ENCODE data around the gene KATNBL1. TPM values are rescaled to one million over a fixed set of nuclear protein-coding genes. Genes with fewer than 3 reads are reported as not detected.

Gene KATNBL1
- polyA plus RNA-seq, 1 of the 3 experiments (the other 2 are of a cell fraction): 13.8 TPM

- WGBS (ENCODE audit: low lambda C conversion rate): 22% methylated on average over 23 of the region's 24 CpGs
- DNase-seq: peak; percentile 31
- peaks cover 13 to 26% of the 10 kb centered on the region in 2 experiments for H3K36me3 ChIP-seq (replicated peaks in 1 of 2; ENCODE audit: control insufficient read depth in 1 of 2, insufficient read depth in 2 of 2, low read length in 1 of 2)
- no peaks in the 10 kb centered on the region for H3K9me3 ChIP-seq
- H3K4me2 ChIP-seq: peak overlapping the region; percentile 88
- H3K79me2 ChIP-seq (ENCODE audit: insufficient read depth): peaks cover 38% of the 10 kb centered on the region
- peak overlapping the region; percentile 64 to 92 for H3K27ac ChIP-seq (ENCODE audit: low read depth in 2 of 2, low read length in 1 of 2)
- peak overlapping the region; percentile 99 for H2AFZ ChIP-seq (ENCODE audit: low read depth)
- H3K27me3 ChIP-seq (ENCODE audit: insufficient read depth): no peaks in the 10 kb centered on the region
- no peaks in the 10 kb centered on the region for H3K9me2 ChIP-seq
- peaks cover 7 to 13% of the 10 kb centered on the region in 2 experiments; a peak in 3 of 4 replicates for H3K4me1 ChIP-seq (ENCODE audit: control insufficient read depth in 1 of 2, insufficient read depth in 2 of 2, low read depth in 1 of 2, low read length in 1 of 2)
- POLR2A ChIA-PET: interaction anchor here (0.6 to 1.5 kb wide), 4 partner anchors 14 to 1193 kb away, joined by 3 to 5 read pairs (median 3); partner anchors contain the start of genes AVEN and KATNBL1
- CTCF ChIA-PET: interaction anchor here (0.6 to 2.4 kb wide), 4 partner anchors 14 to 114 kb away, joined by 3 to 9 read pairs (median 4); partner anchors contain the start of gene KATNBL1
- no peak for TF ChIP-seq EP300 (IDR thresholded peaks at IDR 0.05; ENCODE audit: borderline replicate concordance in 1 of 2, low read depth in 1 of 2, low read length in 1 of 2)
- no peak for TF ChIP-seq CTCF (IDR thresholded peaks at IDR 0.05)
- TF ChIP-seq TAF1 (IDR thresholded peaks at IDR 0.05; ENCODE audit: borderline replicate concordance, low read depth, low read length): 0 out of 2 replicates have a peak, but pooled peaks have one; percentile 11
- TF ChIP-seq MXI1 (IDR thresholded peaks at IDR 0.05; ENCODE audit: low read depth, low read length): 0 out of 2 replicates have a peak, but pooled peaks have one; percentile 12
- no peak for TF ChIP-seq NRF1 (IDR thresholded peaks at IDR 0.05; ENCODE audit: low read depth, low read length)
- H3F3A ChIP-seq (replicated peaks; ENCODE audit: insufficient read depth): peaks cover 12% of the 10 kb centered on the region
- peak overlapping the region; percentile 83 to 96 for H3K4me3 ChIP-seq (ENCODE audit: low read depth in 2 of 2, low read length in 1 of 2)
- peak overlapping the region; percentile 93 for H3K9ac ChIP-seq
- no peaks in the 10 kb centered on the region for H4K20me1 ChIP-seq (ENCODE audit: insufficient read depth)
Observed at GRCh38 chr15:34223904-34224596, 14.2 kb upstream of the KATNBL1 start.

DNA sequence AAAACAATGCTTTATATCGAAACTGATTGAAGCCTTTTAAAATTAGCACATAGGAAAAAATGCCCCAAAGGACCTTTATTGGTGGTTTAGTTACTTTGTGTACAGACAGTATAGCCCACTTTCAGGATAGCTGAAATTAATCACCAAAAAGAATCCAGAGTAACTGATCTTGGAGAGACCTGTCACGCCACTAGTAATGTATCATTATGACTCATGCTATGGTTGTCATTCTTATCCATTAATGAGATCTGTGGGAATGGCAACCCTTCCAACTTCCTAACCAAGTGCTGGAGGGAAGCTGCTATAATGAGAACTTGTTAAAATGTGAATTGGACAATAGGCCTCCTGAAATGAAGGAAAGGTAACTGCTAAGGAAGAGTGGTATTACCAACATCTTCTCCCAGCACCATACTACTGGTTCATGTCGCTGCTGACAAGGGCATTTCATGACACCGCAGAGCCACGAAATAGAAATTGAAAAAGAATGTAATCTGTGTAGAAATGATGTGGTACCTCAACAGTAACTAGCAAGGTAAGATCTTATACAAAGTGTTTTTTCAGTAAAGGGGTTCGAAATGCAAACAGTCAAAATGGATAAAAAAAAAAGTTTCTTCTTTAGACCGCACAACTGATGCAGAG, 7.8 kb upstream of the KATNBL1 start:
- no peak overlapping the region for H3K4me3 ChIP-seq (ENCODE audit: low read depth in 2 of 2, low read length in 1 of 2)
- WGBS (ENCODE audit: low lambda C conversion rate): 69% methylated on average over 7 of the region's 7 CpGs
- H3K4me2 ChIP-seq: peak overlapping the region; percentile 2; the same call in 1 of the 2 replicates
- peak overlapping the region in 1 of 2 experiments; percentile 73; a peak in 2 of 4 replicates for H3K27ac ChIP-seq (ENCODE audit: low read depth in 2 of 2, low read length in 1 of 2)
- no peaks in the 10 kb centered on the region for H3K4me1 ChIP-seq (ENCODE audit: control insufficient read depth in 1 of 2, insufficient read depth in 2 of 2, low read depth in 1 of 2, low read length in 1 of 2)
- H3K9me3 ChIP-seq: no peaks in the 10 kb centered on the region
- peaks cover 13% of the 10 kb centered on the region for H3F3A ChIP-seq (replicated peaks; ENCODE audit: insufficient read depth)
- H4K20me1 ChIP-seq (ENCODE audit: insufficient read depth): no peaks in the 10 kb centered on the region
- H3K36me3 ChIP-seq (replicated peaks in 1 of 2; ENCODE audit: control insufficient read depth in 1 of 2, insufficient read depth in 2 of 2, low read length in 1 of 2): no peaks in the 10 kb centered on the region
- no peak overlapping the region for H2AFZ ChIP-seq (ENCODE audit: low read depth)
- no peaks in the 10 kb centered on the region for H3K9me2 ChIP-seq
- POLR2A ChIA-PET: interaction anchor here (1.0 kb wide), 1 partner anchor 116 kb away, joined by 4 read pairs; the partner anchor contains the start of genes EMC7 and PGBD4
- no peak overlapping the region for H3K9ac ChIP-seq
- no peaks in the 10 kb centered on the region for H3K79me2 ChIP-seq (ENCODE audit: insufficient read depth)
- DNase-seq: no peak
- CTCF ChIA-PET: interaction anchor here (1.3 to 2.7 kb wide), 3 partner anchors 107 to 156 kb away, joined by 3 to 6 read pairs (median 3); partner anchors contain the start of gene LPCAT4
- no peaks in the 10 kb centered on the region for H3K27me3 ChIP-seq (ENCODE audit: insufficient read depth)
- TF ChIP-seq FOSL2 (IDR thresholded peaks at IDR 0.05; ENCODE audit: borderline replicate concordance, low read depth): peak; percentile 77
- no peak for TF ChIP-seq CHD2 (IDR thresholded peaks at IDR 0.05; ENCODE audit: low read length, partially characterized antibody)
- TF ChIP-seq RFX5 (IDR thresholded peaks at IDR 0.05; ENCODE audit: low read length): no peak
- no peak; a peak in 1 of 4 replicates for TF ChIP-seq EP300 (IDR thresholded peaks at IDR 0.05; ENCODE audit: borderline replicate concordance in 1 of 2, low read depth in 1 of 2, low read length in 1 of 2)
- TF ChIP-seq TCF12 (IDR thresholded peaks at IDR 0.05): peak; percentile 33; the same call in 1 of the 2 replicates
- no peak for TF ChIP-seq MXI1 (IDR thresholded peaks at IDR 0.05; ENCODE audit: low read depth, low read length)
- no peak for TF ChIP-seq GABPA (IDR thresholded peaks at IDR 0.05; ENCODE audit: low read depth)
- no peak for TF ChIP-seq CTCF (IDR thresholded peaks at IDR 0.05)
- no peak for TF ChIP-seq RAD21 (IDR thresholded peaks at IDR 0.05; ENCODE audit: low read length)
- no peak for TF ChIP-seq POLR2AphosphoS5 (IDR thresholded peaks at IDR 0.05; ENCODE audit: low read depth, low read length)
- TF ChIP-seq RCOR1 (IDR thresholded peaks at IDR 0.05; ENCODE audit: low read length): no peak
- TF ChIP-seq SIN3A (IDR thresholded peaks at IDR 0.05; ENCODE audit: borderline replicate concordance, low read depth, low read length): no peak
- TF ChIP-seq, protein P1, sequence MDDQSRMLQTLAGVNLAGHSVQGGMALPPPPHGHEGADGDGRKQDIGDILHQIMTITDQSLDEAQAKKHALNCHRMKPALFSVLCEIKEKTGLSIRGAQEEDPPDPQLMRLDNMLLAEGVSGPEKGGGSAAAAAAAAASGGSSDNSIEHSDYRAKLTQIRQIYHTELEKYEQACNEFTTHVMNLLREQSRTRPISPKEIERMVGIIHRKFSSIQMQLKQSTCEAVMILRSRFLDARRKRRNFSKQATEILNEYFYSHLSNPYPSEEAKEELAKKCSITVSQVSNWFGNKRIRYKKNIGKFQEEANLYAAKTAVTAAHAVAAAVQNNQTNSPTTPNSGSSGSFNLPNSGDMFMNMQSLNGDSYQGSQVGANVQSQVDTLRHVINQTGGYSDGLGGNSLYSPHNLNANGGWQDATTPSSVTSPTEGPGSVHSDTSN (IDR thresholded peaks at IDR 0.05): peak; percentile 92
- TF ChIP-seq SMC3 (IDR thresholded peaks at IDR 0.05; ENCODE audit: low read depth, low read length): no peak
- TF ChIP-seq, protein P2, sequence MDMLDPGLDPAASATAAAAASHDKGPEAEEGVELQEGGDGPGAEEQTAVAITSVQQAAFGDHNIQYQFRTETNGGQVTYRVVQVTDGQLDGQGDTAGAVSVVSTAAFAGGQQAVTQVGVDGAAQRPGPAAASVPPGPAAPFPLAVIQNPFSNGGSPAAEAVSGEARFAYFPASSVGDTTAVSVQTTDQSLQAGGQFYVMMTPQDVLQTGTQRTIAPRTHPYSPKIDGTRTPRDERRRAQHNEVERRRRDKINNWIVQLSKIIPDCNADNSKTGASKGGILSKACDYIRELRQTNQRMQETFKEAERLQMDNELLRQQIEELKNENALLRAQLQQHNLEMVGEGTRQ (IDR thresholded peaks at IDR 0.05; ENCODE audit: borderline replicate concordance, low read depth, low read length): no peak
- TF ChIP-seq, protein P3, sequence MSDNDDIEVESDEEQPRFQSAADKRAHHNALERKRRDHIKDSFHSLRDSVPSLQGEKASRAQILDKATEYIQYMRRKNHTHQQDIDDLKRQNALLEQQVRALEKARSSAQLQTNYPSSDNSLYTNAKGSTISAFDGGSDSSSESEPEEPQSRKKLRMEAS (IDR thresholded peaks at IDR 0.05; ENCODE audit: low read depth): no peak
